ENCODE data around the gene MTMR10.

DNA sequence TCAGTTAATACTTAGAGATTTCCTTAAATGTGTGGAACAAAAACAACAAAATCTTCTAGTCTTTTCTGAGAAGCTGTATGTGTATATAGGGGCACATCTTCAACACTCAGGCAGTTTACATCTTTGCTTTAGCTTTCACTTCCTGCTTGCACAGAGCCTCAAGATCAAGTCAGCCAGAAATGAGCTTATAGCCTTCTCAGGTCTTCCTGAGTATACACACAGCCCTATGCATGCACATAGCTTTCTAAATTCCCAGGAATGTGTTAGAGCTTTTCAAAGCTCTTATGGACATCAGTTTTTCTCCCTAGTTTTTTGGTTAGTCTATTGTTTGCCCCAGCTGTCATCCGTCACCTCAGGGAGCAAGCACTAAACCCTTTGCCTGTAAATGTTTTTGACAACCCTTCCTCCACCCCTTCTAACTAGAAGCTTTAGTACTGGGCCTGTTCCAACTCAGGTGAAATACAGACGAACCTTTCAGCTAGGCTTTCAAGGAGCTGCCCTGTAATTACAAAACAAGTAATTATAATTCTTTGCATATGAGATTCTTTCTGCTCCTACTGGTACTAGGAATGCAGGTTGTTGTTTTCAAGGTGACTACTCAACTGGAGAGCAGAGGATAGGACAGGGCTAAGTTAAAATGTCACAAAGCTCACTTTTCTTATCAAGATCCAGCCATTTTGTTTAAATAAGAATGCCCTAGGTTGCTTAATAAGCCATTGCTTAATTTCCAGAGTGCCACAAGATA lies 22.6 kb upstream of the MTMR10 start:
- TF ChIP-seq POLR2A (IDR thresholded peaks at IDR 0.05; ENCODE audit: low read depth, low read length) (peak; percentile 26; the same call in 1 of the 2 replicates), POLR2AphosphoS5 (IDR thresholded peaks at IDR 0.05; ENCODE audit: low read depth, low read length) (no peak), TAF1 (IDR thresholded peaks at IDR 0.05; ENCODE audit: low read depth, low read length) (no peak)

All from GM12891 (cell line).